A673 (cell line): ENCODE data around the gene TTLL5. TPM values are rescaled to one million over a fixed set of nuclear protein-coding genes. Genes with fewer than 3 reads are reported as not detected.

Experiments used
- BruUV-seq: library from RNA; stranded (reverse); fragments of 400-500 nt; replicated peaks from 2 replicates; lab custom pipeline; 2021; lab: Mats Ljungman, UMichigan
- CTCF ChIA-PET: fragments of 300-600 bp; sonication (Branson Sonifier 250); formaldehyde crosslinking; loops from one replicate; lab custom pipeline; 2022; ENCODE audit warnings: antibody characterized with exemption; lab: Charles Lee
- POLR2A ChIA-PET: fragments of 300-600 bp; sonication (Branson Sonifier 250); formaldehyde crosslinking; loops from one replicate; lab custom pipeline; 2022; ENCODE audit warnings: antibody characterized with exemption; ENCODE audit not compliant: low non-redundant PET; lab: Charles Lee
- DNase-seq: peaks from one replicate; pipeline ENCODE4 v3.0.0-alpha.2; 2015; ENCODE audit warnings: low spot score
- H3K27ac ChIP-seq: fragments of 200-600 bp; sonication (generic); 2 replicates; pipeline ENCODE4 v1.5.1; 2016; ENCODE audit warnings: mixed run types, low read depth, mild to moderate bottlenecking, mixed read lengths, antibody characterized with exemption, low read length; ENCODE audit not compliant: poor library complexity, severe bottlenecking
- H3K27me3 ChIP-seq: fragments of 200-600 bp; sonication (generic); replicated peaks from 2 replicates; pipeline ENCODE4 v1.6.1; 2017; ENCODE audit warnings: mixed run types, low read depth, mild to moderate bottlenecking, mixed read lengths, antibody characterized with exemption, low read length; ENCODE audit not compliant: insufficient read depth, poor library complexity
- H3K36me3 ChIP-seq: fragments of 200-600 bp; sonication (generic); 2 replicates; pipeline ENCODE4 v1.6.1; 2016; ENCODE audit warnings: mixed run types, mild to moderate bottlenecking, mixed read lengths, antibody characterized with exemption, low read length; ENCODE audit not compliant: insufficient read depth, poor library complexity, severe bottlenecking
- H3K4me1 ChIP-seq: fragments of 200-600 bp; sonication (generic); 2 replicates; pipeline ENCODE4 v1.6.1; 2017; ENCODE audit warnings: mixed run types, mild to moderate bottlenecking, mixed read lengths, antibody characterized with exemption, low read length; ENCODE audit not compliant: insufficient read depth, poor library complexity, severe bottlenecking
- H3K4me3 ChIP-seq: fragments of 200-600 bp; sonication (generic); 2 replicates; pipeline ENCODE4 v1.5.1; 2016; ENCODE audit warnings: low read depth, mixed run types, mild to moderate bottlenecking, mixed read lengths, low read length; ENCODE audit not compliant: poor library complexity, severe bottlenecking
- H3K9me3 ChIP-seq: fragments of 200-600 bp; sonication (generic); 2 replicates; pipeline ENCODE4 v1.6.1; 2016; ENCODE audit warnings: mixed run types, low read depth, mild to moderate bottlenecking, mixed read lengths, antibody characterized with exemption, low read length; ENCODE audit not compliant: poor library complexity, severe bottlenecking
- EZH2 ChIP-seq: fragments of 200-600 bp; sonication (generic); IDR thresholded peaks from 2 replicates; pipeline ENCODE4 v1.6.1; 2017; ENCODE audit warnings: borderline replicate concordance, low read depth, mild to moderate bottlenecking, mixed read lengths, antibody characterized with exemption, low read length; ENCODE audit not compliant: poor library complexity, severe bottlenecking
- intact Hi-C: fragments of 100-400 bp; cut with micrococcal nuclease; formaldehyde crosslinking; loops from one replicate; pipeline ENCODE4 v1.10.0; 2022; ENCODE audit not compliant: unreplicated experiment
- total RNA-seq: library from RNA; stranded (reverse); gene quantifications from 2 replicates; pipeline ENCODE4 v1.2.3, GENCODE V29; 2021
- TF ChIP-seq, protein P1 (sequence below): fragments of 300-800, 200-600 bp; sonication (generic); conservative IDR thresholded peaks from 2 replicates; pipeline ENCODE4 v1.5.1; 2017; ENCODE audit warnings: low read depth, mild to moderate bottlenecking, antibody characterized with exemption, low read length, moderate library complexity, mixed read lengths

Gene TTLL5
- total RNA-seq, 1 experiment from 2014 or later = 56.7 TPM

DNA sequence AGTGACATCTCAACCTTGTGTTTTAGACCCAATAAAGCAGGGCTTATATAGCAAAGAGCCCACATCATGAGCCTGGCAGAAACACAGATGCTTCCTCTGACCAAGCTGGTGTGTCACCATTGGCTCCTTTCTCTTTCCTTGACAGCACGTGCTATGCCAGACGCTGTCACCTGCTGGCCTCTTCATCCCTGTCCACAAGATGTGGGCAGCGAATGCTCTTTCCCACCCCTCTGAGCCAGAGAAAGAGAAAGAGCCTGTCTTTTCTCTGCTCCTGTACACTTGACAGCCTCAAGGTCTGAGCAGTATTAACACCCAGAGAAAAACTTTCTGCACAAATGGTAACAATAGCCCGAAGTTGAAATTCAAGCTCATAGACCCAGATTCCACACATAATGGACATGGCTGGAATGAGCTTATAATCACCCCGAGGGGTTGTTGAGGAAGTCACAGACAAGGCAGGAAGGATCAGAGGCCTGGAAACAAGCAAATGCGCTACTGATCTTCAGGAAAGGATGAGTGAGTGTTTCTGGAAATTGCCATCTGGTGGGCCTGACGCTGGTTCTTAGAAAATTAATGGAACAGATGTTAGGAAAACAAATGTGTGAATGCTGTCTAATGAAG lies 311.9 kb downstream of the TTLL5 start:
- Histone ChIP-seq H3K27me3 (no peaks in the 10 kb centered on the region), H3K4me1 (peaks cover 4% of the 10 kb centered on the region), H3K4me3 (no peak overlapping the region), H3K9me3 (no peaks in the 10 kb centered on the region), H3K36me3 (no peaks in the 10 kb centered on the region), H3K27ac (no peak overlapping the region)
- TF ChIP-seq, protein P1, sequence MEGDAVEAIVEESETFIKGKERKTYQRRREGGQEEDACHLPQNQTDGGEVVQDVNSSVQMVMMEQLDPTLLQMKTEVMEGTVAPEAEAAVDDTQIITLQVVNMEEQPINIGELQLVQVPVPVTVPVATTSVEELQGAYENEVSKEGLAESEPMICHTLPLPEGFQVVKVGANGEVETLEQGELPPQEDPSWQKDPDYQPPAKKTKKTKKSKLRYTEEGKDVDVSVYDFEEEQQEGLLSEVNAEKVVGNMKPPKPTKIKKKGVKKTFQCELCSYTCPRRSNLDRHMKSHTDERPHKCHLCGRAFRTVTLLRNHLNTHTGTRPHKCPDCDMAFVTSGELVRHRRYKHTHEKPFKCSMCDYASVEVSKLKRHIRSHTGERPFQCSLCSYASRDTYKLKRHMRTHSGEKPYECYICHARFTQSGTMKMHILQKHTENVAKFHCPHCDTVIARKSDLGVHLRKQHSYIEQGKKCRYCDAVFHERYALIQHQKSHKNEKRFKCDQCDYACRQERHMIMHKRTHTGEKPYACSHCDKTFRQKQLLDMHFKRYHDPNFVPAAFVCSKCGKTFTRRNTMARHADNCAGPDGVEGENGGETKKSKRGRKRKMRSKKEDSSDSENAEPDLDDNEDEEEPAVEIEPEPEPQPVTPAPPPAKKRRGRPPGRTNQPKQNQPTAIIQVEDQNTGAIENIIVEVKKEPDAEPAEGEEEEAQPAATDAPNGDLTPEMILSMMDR = no peak
- TF ChIP-seq EZH2 = no peak
- CTCF ChIA-PET = no interaction called here
- DNase-seq = no peak
- POLR2A ChIA-PET = no interaction called here
- no TSS peak for BruUV-seq
- intact Hi-C loops = no loop called here

- POLR2A ChIA-PET = no interaction called here
- Histone ChIP-seq H3K27me3 (no peaks in the 10 kb centered on the region), H3K4me1 (peaks cover 9% of the 10 kb centered on the region), H3K27ac (no peak overlapping the region), H3K4me3 (no peak overlapping the region), H3K36me3 (no peaks in the 10 kb centered on the region), H3K9me3 (no peaks in the 10 kb centered on the region)
- CTCF ChIA-PET = no interaction called here
- no TSS peak for BruUV-seq
- no peak for TF ChIP-seq EZH2
- TF ChIP-seq, protein P1 = no peak
- DNase-seq = no peak
- intact Hi-C loops = no loop called here
Observed at GRCh38 chr14:75976826-75977581, 316.0 kb downstream of the TTLL5 start.

GRCh38 chr14:75977582-75977943 lies 316.5 kb downstream of the TTLL5 start:
- CTCF ChIA-PET = interaction anchor here (0.6 kb wide), 1 partner anchor 269 kb away, joined by 3 read pairs; no protein-coding TSS in a partner anchor
- H3K4me3 ChIP-seq = no peak overlapping the region
- DNase-seq = no peak
- H3K9me3 ChIP-seq = no peaks in the 10 kb centered on the region
- H3K27ac ChIP-seq = no peak overlapping the region
- TF ChIP-seq, protein P1 = no peak
- TF ChIP-seq EZH2 = no peak
- no TSS peak for BruUV-seq
- H3K27me3 ChIP-seq = no peaks in the 10 kb centered on the region
- H3K36me3 ChIP-seq = no peaks in the 10 kb centered on the region
- intact Hi-C loops = no loop called here
- POLR2A ChIA-PET = interaction anchor here (0.6 kb wide), 1 partner anchor 8 kb away, joined by 3 read pairs; no protein-coding TSS in a partner anchor
- H3K4me1 ChIP-seq = peaks cover 9% of the 10 kb centered on the region
